ENCODE results near the gene ATP8A1.

GRCh38 chr4:42482516-42483327 lies 174.2 kb downstream of the ATP8A1 start:
- no peak for TF ChIP-seq TCF12 (IDR thresholded peaks at IDR 0.05; ENCODE audit: low read depth, low read length)
- no peak for TF ChIP-seq CTCF (IDR thresholded peaks at IDR 0.05; ENCODE audit: control extremely low read depth in 1 of 3, insufficient read depth in 1 of 3, low read depth in 1 of 3, low read length in 3 of 3)
- TF ChIP-seq SUZ12 (IDR thresholded peaks at IDR 0.05; ENCODE audit: low read length) = no peak
- TF ChIP-seq EZH2 (IDR thresholded peaks at IDR 0.05; ENCODE audit: low read depth, low read length, severe bottlenecking) = no peak
- no peak for TF ChIP-seq CHD1 (IDR thresholded peaks at IDR 0.05; ENCODE audit: low read depth, low read length)
- no peak for TF ChIP-seq GABPA (IDR thresholded peaks at IDR 0.05; ENCODE audit: borderline replicate concordance, insufficient read depth, low read length)
- TF ChIP-seq TBP (IDR thresholded peaks at IDR 0.05; ENCODE audit: low read depth, low read length) = no peak
- TF ChIP-seq SRF (IDR thresholded peaks at IDR 0.05; ENCODE audit: low read depth, low read length) = no peak
- no peak for TF ChIP-seq CHD2 (IDR thresholded peaks at IDR 0.05; ENCODE audit: low read length)
- TF ChIP-seq JUN (IDR thresholded peaks at IDR 0.05; ENCODE audit: low read depth, low read length) = no peak
- TF ChIP-seq CBX8 (IDR thresholded peaks at IDR 0.05; ENCODE audit: borderline replicate concordance, low read depth, low read length) = no peak
